Stimulated activated CD4-positive, alpha-beta T cell treated with anti-CD3 and anti-CD28 coated beads, Interleukin-4, amount 100 ng/mL, for 48 hours (primary cell): ENCODE data around the gene GRK1.

Experiments
- DNase-seq, 2 donors: peaks; one replicate each; pipeline ENCODE4 v3.0.0-alpha.2; 2020; ENCODE audit warnings: low read depth in 2 of 2

Gene GRK1

GRCh38 chr13:113650275-113650674 is 16.7 kb upstream of the GRK1 start:
- DNase-seq, result no peak

GRCh38 chr13:113650731-113651148 is 16.3 kb upstream of the GRK1 start:
- DNase-seq, result no peak

DNA sequence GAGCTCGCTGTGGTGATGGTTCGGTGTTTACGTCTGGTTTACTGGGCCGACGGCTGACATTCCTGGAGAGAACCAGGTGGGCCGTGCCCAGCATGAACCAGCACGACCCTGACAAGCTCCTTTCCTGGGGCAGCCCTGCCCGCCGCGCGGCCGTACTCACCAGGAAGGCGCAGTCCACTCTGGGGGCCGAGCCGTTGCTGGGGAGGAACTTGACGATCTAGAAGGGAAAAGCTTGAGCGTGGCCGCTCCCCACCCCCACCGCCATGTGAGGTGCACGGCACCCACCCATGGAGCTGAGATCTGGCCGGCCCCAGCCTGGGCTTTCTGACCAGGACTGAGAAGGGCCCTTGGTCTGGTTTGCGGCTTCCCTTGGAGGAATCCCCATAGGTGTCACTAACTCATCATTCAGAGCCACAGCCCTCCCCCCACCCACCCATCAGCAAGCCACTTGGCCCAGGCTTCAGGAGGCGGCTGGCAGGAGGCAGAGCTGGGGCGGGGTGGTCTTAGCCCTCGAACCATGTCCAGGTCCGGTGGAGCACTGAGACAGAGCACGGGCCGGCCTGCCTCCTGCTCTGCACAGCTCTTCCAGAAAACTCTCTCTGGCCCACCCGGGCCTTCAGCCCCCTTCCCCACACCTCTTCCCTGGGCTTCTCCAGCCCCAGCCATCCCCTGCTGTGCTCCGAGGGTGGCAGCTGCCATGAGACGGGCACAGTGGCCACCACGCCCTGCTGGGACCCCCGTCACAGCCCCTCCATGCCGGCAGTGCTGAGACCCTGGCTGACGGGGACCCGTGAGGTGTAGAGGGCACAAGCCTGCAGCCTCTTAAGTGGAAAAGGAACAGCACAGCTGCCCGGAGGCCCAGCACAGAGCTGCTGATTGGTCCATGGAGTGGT is 15.3 kb upstream of the GRK1 start:
- DNase-seq, result no peak

DNA sequence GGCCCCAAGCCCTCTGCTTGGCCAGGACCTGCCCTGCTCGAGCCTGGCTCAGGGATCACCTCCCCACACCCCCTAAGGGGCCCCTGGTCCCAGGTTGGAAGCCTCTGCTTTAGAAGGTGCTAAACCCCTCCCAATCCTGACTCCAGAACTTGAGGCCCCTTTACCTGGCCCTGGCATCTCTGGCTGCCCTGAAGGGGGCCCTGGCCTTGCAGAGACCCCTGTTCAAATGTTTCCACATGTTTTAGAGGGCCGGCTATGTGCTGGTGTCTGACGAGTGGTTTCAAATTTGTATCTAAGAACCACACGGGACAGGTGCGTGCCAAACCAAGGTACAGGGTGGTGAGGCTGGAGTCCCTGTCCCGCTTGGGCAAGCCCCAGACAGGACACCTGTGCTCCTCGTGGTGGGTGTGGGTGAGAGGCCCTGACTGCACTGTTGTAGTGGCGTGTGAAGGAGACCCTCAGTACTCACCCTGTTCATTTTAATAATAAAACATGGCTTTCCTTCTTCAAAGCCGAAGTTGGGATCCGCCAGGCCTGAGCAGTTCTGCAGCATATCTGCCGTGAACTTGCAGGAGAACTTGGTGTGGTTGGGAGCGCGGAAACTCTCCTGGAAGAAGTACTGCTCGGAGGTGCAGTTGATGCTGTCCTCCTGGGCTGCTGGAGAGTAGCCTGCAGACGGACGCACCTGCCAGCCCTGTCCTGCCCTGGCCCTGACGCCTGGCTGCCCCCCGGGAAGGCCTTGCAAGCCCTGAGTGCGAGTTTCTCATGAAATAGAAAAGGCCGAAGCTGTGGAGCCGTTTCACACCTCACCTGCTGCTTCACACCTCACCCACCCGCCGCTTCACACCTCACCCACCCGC is 14.4 kb upstream of the GRK1 start:
- no peak for DNase-seq

DNA sequence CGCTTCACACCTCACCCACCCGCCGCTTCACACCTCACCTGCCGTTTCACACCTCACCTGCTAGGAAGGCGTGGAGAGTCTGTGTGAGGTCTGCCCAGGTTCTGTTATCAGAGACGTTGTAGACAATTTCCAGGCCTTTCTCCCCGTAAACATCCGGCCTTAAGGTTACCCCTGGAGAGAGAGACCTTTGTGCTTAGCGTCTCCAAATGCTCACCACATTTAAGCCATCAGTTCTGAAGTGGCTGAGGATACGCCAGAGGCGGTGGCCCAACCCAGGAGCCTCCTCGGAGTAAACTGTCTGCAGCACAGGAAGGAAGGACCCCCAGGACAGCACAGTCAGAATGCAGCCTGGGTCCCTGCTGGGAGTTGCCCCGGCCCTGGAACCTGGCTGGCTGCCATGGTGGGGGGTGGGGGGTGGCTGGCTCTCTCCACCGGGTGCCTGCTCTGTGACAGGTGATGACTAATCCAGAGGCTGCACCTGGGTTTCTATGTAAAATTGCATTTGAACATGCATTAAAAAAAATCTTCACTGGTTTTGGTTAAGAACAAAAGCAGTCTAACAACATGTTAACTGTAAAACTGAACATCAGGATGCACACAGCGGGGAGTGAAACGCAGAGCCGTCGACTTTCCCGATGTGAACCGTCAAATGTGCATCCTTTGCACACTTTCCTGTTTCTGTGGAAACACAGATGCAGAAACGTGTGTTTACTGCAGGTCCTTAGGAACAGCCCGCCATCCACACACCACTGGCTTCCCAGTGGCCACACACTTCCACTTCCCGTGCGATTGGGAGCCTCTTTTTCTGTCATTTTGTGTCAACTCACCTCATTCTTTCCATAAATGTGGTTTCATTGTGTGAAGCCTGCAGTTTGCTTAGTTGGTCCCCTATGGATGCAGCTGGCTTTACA is 13.5 kb upstream of the GRK1 start:
- DNase-seq, result no peak

- DNase-seq, result no peak
These were observed 12.9 kb upstream of the GRK1 start for GRCh38 chr13:113654175-113654560.

- no peak for DNase-seq
These were observed 12.3 kb upstream of the GRK1 start for GRCh38 chr13:113654591-113655345.

- DNase-seq, result no peak
These were observed 11.5 kb upstream of the GRK1 start for GRCh38 chr13:113655346-113656002.

- DNase-seq, result no peak
These were observed 10.9 kb upstream of the GRK1 start for GRCh38 chr13:113656003-113656588.

- DNase-seq, result no peak
These were observed 10.0 kb upstream of the GRK1 start for GRCh38 chr13:113656831-113657671.

- DNase-seq, result no peak
These were observed 8.9 kb upstream of the GRK1 start, which contains the start of gene ATP4B for GRCh38 chr13:113657851-113658741. ATP4B (minus strand) TSS chr13:113658198; CDS start chr13:113658144, 54 bp downstream.

- DNase-seq, result no peak
These were observed 8.2 kb upstream of the GRK1 start for GRCh38 chr13:113658836-113659235.

- DNase-seq, result no peak
These were observed 7.7 kb upstream of the GRK1 start for GRCh38 chr13:113659337-113659736.

GRCh38 chr13:113660066-113660465 is 7.0 kb upstream of the GRK1 start:
- no peak for DNase-seq

DNA sequence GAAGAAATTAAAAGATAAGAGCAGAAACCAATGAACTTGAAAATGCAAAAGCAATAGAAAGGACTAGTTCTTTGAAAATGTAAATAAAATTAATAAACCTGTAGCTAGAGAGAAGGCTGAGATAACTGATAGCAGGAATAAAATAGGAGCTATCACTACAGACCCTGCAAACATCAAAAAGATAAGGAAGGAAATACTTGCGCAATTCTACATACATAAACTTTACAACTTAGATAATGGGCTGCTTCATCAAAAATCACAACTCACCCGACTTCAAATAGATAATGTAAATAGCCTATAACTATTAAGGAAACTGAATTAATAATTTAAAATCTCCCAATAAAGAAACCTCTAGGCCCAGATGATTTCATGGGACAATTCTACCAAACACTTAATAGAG is 5.5 kb upstream of the GRK1 start:
- no peak for DNase-seq

GRCh38 chr13:113663934-113664333 is 3.1 kb upstream of the GRK1 start:
- no peak for DNase-seq

DNA sequence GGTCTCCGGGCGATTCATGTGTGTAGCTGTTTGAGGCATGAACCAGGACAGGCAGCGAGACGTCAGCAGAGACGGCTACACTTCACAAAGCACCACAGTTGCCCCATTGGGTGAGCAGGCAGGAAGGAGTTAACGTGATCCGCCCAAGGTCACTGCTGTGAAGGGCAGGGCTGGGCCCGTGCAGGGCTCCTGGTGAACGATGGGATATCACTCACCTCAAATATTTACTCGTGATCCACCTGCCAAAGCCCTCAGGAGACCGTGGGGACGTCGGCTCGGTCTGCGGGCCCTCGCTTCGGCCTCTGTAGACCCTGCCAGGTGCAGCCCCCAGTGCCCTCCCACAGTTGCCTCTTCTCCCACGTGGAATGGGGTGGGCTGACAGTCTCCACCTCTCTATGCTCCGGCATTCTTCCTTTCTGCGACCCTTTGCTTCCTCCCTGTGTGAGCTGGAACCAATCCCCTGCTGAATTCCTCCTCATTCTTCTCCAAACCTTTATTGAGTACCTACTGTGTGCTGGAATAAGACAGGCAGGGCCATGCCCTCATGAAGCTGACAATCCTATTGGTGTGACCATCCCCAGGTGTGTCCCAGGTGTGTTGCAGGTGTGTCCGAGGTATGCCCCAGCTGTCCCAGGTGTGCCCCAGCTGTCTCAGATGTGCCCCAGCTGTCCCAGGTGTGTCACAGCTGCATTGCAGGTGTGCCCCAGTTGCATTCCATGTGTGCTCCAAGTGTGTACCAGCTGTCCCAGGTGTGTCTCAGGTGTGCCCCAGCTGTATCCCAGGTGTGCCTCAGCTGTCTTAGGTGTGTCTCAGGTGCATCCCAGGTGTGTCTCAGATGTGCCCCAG is 2.0 kb upstream of the GRK1 start:
- no peak for DNase-seq
